Gastrocnemius medialis (tissue), 4 donors: ENCODE measurements around the gene STARD8. TPM values are rescaled to one million over a fixed set of nuclear protein-coding genes. Genes with fewer than 3 reads are reported as not detected.

Source experiments
- ATAC-seq, 2 donors: fragments of 150-250 bp; one replicate each; pipeline ENCODE4 v1.9.1; 2016
- DNase-seq, 2 donors: peaks; one replicate each; pipeline ENCODE4 v3.0.0-alpha.2; 2019
- H3K27ac ChIP-seq, 4 donors: fragments of 200-600 bp; sonication (generic); 1 replicate in 1 of 4; 2 replicates in 3 of 4; pipeline ENCODE4 v1.5.1; 2016 to 2018; ENCODE audit warnings: mild to moderate bottlenecking in 2 of 4, moderate library complexity in 1 of 4
- H3K27me3 ChIP-seq, 3 donors: fragments of 200-600 bp; sonication (generic) in 2 of 3; 1 replicate in 1 of 3; 2 replicates in 2 of 3; pipeline versions ENCODE4 v1.5.1 to v1.6.0; 2016 to 2019; ENCODE audit warnings: mild to moderate bottlenecking in 1 of 3, moderate library complexity in 1 of 3
- H3K36me3 ChIP-seq, 2 donors: fragments of 200-600 bp; sonication (generic) in 1 of 2; one replicate each; pipeline ENCODE4 v1.5.1; 2017 to 2018
- H3K4me1 ChIP-seq, 2 donors: fragments of 200-600 bp; sonication (generic) in 1 of 2; one replicate each; pipeline ENCODE4 v1.5.1; 2016 to 2017; ENCODE audit warnings: mild to moderate bottlenecking in 2 of 2
- H3K4me3 ChIP-seq, 4 donors: fragments of 200-600 bp; sonication (generic) in 3 of 4; 1 replicate in 1 of 4; 2 replicates in 3 of 4; pipeline ENCODE4 v1.5.1; 2016 to 2019; ENCODE audit warnings: mild to moderate bottlenecking in 2 of 4
- H3K9me3 ChIP-seq, 3 donors: fragments of 200-600 bp; sonication (generic) in 2 of 3; 1 replicate in 1 of 3; 2 replicates in 2 of 3; pipeline ENCODE4 v1.5.1; 2016 to 2019
- CTCF ChIP-seq, 5 experiments: fragments of 450-650 bp in 3 of 5; fragments of 200-600 bp in 2 of 5; sonication (generic) in 2 of 5; IDR thresholded peaks in 4 of 5; conservative IDR thresholded peaks in 1 of 5; 1 replicate in 4 of 5; 2 replicates in 1 of 5; pipeline ENCODE4 v1.5.1; 2016 to 2019; ENCODE audit warnings: antibody characterized with exemption in 5 of 5, mild to moderate bottlenecking in 3 of 5, moderate library complexity in 3 of 5
- POLR2A ChIP-seq, 2 donors: fragments of 450-650 bp; IDR thresholded peaks; one replicate each; pipeline ENCODE4 v1.6.1; 2017; ENCODE audit warnings: antibody characterized with exemption in 2 of 2, mild to moderate bottlenecking in 2 of 2, moderate library complexity in 2 of 2
- in situ Hi-C, 4 donors: fragments of 200-750 bp; cut with MboI; loops; one replicate each; pipeline versions ENCODE4 v1.15.0 to v1.8.0; 2017; ENCODE audit warnings: low sequenced_read_pairs in 4 of 4
- intact Hi-C: fragments of 100-400 bp; cut with DNase I; formaldehyde crosslinking; loops from one replicate; pipeline ENCODE4 v1.15.1; 2023; ENCODE audit warnings: low total_unique reads
- total RNA-seq, 4 donors: library from RNA; depleted of rRNA; stranded (reverse); fragments of >200 nt; gene quantifications; one replicate each; pipeline versions ENCODE4 v1.1.0 to v1.2.3, GENCODE V29; 2016

The STARD8 gene
- total RNA-seq, 4 donors from 2014 or later: 6.6 to 9.4 (median 9.1) TPM

GRCh38 chrX:68666580-68666979 is 19.1 kb downstream of the STARD8 start:
- H3K36me3 ChIP-seq: no peaks in the 10 kb centered on the region
- DNase-seq (no peak), ATAC-seq (no peak)
- no peaks in the 10 kb centered on the region for H3K9me3 ChIP-seq
- in situ Hi-C loops: no loop called here
- H3K27ac ChIP-seq: no peak overlapping the region
- TF ChIP-seq CTCF (IDR thresholded peaks at IDR 0.05 in 4 of 5, conservative IDR thresholded peaks at IDR 0.05 in 1 of 5) (no peak), POLR2A (IDR thresholded peaks at IDR 0.05) (no peak)
- H3K4me3 ChIP-seq: no peak overlapping the region
- H3K4me1 ChIP-seq: peaks cover 0 to 3% of the 10 kb centered on the region in 2 donors
- no peaks in the 10 kb centered on the region for H3K27me3 ChIP-seq
- intact Hi-C loops: no loop called here

- H3K27ac ChIP-seq: peak overlapping the region in 1 of 4 donors; percentile 27
- no peak overlapping the region for H3K4me3 ChIP-seq
- H3K27me3 ChIP-seq: no peaks in the 10 kb centered on the region
- intact Hi-C loops: no loop called here
- ATAC-seq (peak in 1 of 2 donors; percentile 80), DNase-seq (peak in 1 of 2 donors; percentile 48)
- TF ChIP-seq CTCF (IDR thresholded peaks at IDR 0.05 in 4 of 5, conservative IDR thresholded peaks at IDR 0.05 in 1 of 5): no peak
- no peak for TF ChIP-seq POLR2A (IDR thresholded peaks at IDR 0.05)
- no peaks in the 10 kb centered on the region for H3K36me3 ChIP-seq
- H3K4me1 ChIP-seq: peaks cover 0 to 3% of the 10 kb centered on the region in 2 donors
- no peaks in the 10 kb centered on the region for H3K9me3 ChIP-seq
- in situ Hi-C loops: no loop called here
These were observed 21.8 kb downstream of the STARD8 start for GRCh38 chrX:68669094-68669860.

- no peaks in the 10 kb centered on the region for H3K36me3 ChIP-seq
- no peak for DNase-seq
- no peak overlapping the region for H3K4me3 ChIP-seq
- no peaks in the 10 kb centered on the region for H3K27me3 ChIP-seq
- intact Hi-C loops: no loop called here
- H3K27ac ChIP-seq: no peak overlapping the region
- peaks cover 0 to 3% of the 10 kb centered on the region in 2 donors for H3K4me1 ChIP-seq
- in situ Hi-C loops: no loop called here
- ATAC-seq: no peak
- no peaks in the 10 kb centered on the region for H3K9me3 ChIP-seq
- TF ChIP-seq CTCF (IDR thresholded peaks at IDR 0.05 in 4 of 5, conservative IDR thresholded peaks at IDR 0.05 in 1 of 5) (no peak), POLR2A (IDR thresholded peaks at IDR 0.05) (no peak)
These were observed 22.4 kb downstream of the STARD8 start for GRCh38 chrX:68669871-68670270.

- no peak for TF ChIP-seq POLR2A (IDR thresholded peaks at IDR 0.05)
- TF ChIP-seq CTCF (IDR thresholded peaks at IDR 0.05 in 4 of 5, conservative IDR thresholded peaks at IDR 0.05 in 1 of 5): no peak
- DNase-seq (no peak), ATAC-seq (no peak)
- no peaks in the 10 kb centered on the region for H3K27me3 ChIP-seq
- in situ Hi-C loops (no loop called here), intact Hi-C loops (no loop called here)
- no peaks in the 10 kb centered on the region for H3K9me3 ChIP-seq
- H3K4me1 ChIP-seq: peaks cover 0 to 3% of the 10 kb centered on the region in 2 donors
- H3K4me3 ChIP-seq: no peak overlapping the region
- no peaks in the 10 kb centered on the region for H3K36me3 ChIP-seq
- no peak overlapping the region for H3K27ac ChIP-seq
These were observed 23.8 kb downstream of the STARD8 start for GRCh38 chrX:68671221-68671620.
